ENCODE results near the gene KCNK6.
A peak's percentile ranks its signal among the peaks of the same experiment; 100 is the strongest.
"Not testable (repeated sequence)": the region's sequence is repeated elsewhere in the genome, so short reads cannot be mapped to it uniquely, and the experiment has no call there.

Gene KCNK6

DNA sequence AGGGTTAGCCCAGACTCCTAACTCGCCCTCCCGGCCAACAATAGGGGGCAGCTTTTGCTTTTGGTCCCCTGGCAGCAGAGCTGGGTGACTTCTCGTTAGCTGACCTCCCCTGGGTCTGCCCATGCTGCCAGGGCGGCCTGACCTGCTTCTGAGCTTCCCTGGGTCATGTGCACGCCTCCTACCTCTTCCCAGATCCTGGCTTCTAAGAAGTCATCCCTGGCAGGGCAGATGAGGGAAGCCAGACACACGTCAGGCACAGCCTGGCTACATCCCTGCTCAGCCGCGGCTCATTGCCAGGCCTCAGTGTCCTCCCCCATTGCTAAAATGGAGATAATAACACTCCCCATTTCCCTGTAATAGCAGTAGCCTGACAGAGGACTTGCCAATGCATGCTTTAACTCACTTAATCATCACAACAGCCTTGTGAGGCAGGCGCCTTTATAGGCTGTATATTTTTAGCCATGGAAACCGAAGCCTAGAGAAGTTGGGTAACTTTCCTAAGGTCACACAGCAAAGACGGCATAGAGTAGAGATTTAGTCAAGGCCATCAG is 2.1 kb downstream of the KCNK6 start:
- DNase-seq (ENCODE audit: extremely low read depth in 1 of 2, low read depth in 1 of 2): no peak

GRCh38 chr19:38323291-38323690 is 3.6 kb downstream of the KCNK6 start:
- DNase-seq (ENCODE audit: extremely low read depth in 1 of 2, low read depth in 1 of 2): no peak

GRCh38 chr19:38324431-38324830 is 4.8 kb downstream of the KCNK6 start:
- no peak for DNase-seq (ENCODE audit: extremely low read depth in 1 of 2, low read depth in 1 of 2)

GRCh38 chr19:38326591-38326990 is 6.9 kb downstream of the KCNK6 start:
- no peak for DNase-seq (ENCODE audit: extremely low read depth in 1 of 2, low read depth in 1 of 2)

- DNase-seq (ENCODE audit: extremely low read depth in 1 of 2, low read depth in 1 of 2): no peak
Observed at GRCh38 chr19:38329651-38330050, 10.0 kb downstream of the KCNK6 start.

DNA sequence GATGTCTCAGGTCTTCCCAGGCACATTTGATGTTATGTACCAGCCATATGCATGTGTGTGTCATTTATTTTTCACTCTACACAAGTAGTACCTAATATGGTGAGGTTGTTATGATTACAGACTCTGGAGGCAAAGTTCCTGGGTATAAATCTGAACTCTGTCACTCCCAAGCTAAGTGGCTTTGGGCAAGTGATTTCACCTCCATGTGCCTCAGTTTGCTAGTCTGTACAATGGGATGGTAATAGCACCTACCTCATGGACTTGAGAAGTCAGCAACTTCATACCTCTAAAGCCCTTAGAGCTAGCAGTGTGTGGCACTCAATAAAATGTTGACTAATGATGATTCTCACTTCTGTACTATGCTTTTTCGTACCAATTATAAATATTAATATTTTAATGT is 12.1 kb downstream of the KCNK6 start:
- DNase-seq (ENCODE audit: extremely low read depth in 1 of 2, low read depth in 1 of 2): no peak

- no peak for DNase-seq (ENCODE audit: extremely low read depth in 1 of 2, low read depth in 1 of 2)
Observed at GRCh38 chr19:38333245-38333644, 13.6 kb downstream of the KCNK6 start.

GRCh38 chr19:38335949-38336637 is 16.4 kb downstream of the KCNK6 start:
- peak; percentile 84 to 86 for DNase-seq (ENCODE audit: extremely low read depth in 1 of 2, low read depth in 1 of 2)

DNA sequence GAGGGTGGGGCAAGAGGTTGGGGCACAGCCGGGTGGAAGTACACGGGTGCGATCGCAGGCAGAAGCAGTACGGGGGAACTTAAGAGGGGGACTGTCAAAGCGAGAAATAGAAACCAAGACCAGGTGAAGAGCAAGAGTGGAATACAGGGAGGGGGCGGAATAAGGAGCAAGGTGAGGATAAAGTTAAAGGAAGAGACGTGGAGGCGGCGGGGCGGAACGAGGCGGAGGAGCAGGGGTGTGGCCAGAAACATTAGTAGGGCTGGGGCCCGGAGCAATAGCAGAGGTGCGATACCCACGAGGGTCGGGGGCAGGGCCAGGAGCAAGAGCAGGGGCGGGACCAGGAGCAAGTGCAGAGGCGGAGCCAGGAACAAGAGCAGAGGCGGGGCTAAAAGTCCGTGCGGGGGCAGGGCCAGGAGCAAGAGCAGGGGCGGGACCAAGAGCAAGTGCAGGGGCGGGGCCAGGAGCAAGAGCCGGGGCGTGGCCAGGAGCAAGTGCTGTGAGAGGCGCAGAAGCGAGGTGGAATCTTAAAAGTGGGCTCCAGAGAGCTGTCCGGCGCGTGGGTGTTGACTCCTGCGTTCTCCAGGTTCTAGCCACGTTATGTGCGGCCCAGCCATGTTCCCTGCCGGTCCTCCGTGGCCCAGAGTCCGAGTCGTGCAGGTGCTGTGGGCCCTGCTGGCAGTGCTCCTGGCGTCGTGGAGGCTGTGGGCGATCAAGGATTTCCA is 17.2 kb downstream of the KCNK6 start:
- peak; percentile 88 to 89 for DNase-seq (ENCODE audit: extremely low read depth in 1 of 2, low read depth in 1 of 2)

GRCh38 chr19:38337360-38337653 is 17.7 kb downstream of the KCNK6 start:
- DNase-seq (ENCODE audit: extremely low read depth in 1 of 2, low read depth in 1 of 2): no peak

GRCh38 chr19:38339011-38339410 is 19.4 kb downstream of the KCNK6 start:
- DNase-seq (ENCODE audit: extremely low read depth in 1 of 2, low read depth in 1 of 2): not testable (repeated sequence)

GRCh38 chr19:38340927-38341326 is 21.3 kb downstream of the KCNK6 start:
- DNase-seq (ENCODE audit: extremely low read depth in 1 of 2, low read depth in 1 of 2): no peak

DNA sequence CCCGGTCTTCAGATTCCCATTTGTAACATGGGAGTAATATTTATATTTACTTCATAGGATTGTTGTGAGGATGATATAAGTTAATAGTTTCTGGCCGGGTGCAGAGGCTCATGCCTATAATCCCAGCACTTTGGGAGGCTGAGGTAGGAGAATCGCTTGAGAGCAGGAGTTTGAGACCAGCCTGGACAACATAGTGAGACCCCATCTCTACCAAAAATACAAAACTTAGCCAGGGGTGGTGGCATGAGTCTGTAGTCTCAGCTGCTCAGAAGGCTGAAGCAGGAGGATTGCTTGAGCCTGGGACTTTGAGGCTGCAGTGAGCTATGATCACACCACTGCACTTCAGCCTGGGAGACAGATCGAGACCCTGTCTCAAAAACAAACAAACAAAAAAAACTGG is 27.2 kb downstream of the KCNK6 start:
- DNase-seq (ENCODE audit: extremely low read depth in 1 of 2, low read depth in 1 of 2): no peak

GRCh38 chr19:38350883-38351282 is 31.2 kb downstream of the KCNK6 start:
- DNase-seq (ENCODE audit: extremely low read depth in 1 of 2, low read depth in 1 of 2): no peak

DNA sequence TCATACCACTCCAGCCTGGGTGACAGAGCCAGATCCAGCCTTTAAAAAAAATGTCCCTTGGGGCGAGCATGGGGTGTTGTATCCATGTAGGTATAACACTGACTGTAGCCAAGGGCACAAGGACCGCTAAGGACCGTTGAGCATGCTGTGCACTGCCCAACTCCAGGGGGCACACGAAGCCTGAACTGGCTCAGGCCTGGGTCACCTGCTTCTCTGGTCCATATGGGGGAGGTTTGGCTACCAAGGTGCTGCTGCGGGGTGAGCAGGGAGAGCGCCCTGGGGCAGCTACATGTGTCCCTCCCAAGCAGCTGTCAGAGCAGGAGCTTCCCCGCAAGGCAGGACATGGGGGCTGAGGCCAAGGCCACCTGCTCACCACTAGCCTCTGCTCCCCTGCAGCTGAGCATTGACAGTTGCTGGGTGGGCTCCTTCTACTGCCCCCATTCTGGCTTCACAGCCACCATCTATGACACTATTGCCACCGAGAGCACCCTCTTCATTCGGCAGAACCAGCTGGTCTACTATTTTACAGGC is 32.3 kb downstream of the KCNK6 start:
- DNase-seq (ENCODE audit: extremely low read depth in 1 of 2, low read depth in 1 of 2): no peak

DNA sequence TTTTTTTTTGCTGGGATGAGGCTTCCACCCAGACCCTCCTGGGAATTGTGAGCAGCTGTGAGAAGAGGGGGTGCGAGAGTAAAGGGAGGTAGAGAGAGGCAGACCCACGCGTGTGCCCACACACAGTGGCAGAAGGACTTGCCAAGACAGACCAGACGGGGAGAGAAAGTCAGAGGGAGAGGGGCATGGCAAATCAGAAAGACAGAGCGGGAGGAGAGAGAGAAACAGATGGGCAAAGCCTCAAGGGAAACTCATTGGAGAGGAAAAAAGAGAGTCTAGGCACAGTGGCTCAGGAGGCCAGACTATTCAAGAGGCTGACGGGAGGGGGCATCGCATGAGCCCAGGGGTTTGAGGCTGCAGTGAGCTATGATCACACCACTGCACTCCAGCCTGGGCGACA is 33.0 kb downstream of the KCNK6 start:
- no peak for DNase-seq (ENCODE audit: extremely low read depth in 1 of 2, low read depth in 1 of 2)

DNA sequence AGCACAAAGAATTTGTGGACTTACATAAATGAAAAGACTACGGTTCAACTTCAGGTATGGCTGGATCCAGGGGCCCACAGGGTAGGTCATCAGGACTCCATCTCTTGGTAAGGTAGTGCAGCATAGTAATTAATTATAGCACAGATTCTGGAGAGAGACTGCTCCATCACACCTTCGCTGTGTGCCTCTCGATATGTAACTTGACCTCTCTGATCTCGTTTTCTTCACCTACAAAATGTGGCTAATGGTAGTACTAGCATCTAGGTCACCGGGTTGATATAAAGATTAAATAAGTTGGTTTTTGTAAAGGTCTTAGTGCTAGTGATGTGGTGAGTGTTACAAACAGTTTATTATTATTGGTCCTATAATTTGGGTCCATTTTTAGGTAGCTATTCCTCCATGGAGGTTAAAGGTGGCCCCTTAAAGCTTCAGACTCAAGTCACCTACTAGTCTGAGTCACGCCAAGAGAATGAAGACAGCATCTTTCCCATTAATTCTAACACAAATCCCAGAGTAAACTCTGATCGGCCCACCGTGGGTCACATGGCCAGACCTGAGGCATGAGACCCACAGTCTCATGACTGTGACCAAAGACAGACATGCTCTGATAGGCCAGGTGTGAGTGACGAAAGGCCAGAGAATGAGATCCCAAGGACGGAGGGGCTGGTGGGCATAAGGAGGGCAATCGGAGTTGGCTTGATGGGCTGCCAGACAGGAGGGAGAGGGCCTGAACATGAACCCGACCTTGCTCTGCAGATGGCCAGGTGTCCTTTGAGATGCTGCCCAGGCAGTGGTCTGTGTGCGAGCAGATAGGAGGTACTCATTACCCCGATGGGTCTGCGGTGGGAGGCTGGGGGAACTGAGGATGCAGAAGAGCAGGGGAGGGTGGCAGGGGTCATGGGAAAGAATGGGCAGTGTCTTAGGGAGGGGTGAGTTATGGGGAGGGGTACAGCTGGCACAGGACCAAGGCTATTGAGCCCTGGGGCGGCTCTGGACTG is 36.4 kb downstream of the KCNK6 start:
- DNase-seq (ENCODE audit: extremely low read depth in 1 of 2, low read depth in 1 of 2): no peak

DNA sequence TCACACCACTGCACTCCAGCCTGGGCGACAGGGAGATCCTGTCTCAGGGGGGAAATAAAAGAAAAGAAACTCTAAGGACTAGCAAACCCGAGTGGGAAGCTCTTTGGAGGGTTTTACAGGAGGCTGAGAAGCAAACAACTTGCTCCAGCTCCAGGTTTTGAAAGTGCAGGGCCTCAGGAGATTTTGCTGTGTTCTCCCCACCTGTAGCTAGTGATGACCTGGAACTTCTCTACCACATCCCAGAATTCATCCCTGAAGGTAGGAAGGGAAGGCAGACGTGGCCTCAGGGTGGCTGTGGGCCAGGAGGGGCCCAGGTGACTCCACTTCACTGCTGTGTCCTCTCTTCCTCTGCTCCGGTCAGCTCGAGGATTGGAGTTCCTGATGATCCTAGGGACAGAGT is 38.4 kb downstream of the KCNK6 start:
- no peak for DNase-seq (ENCODE audit: extremely low read depth in 1 of 2, low read depth in 1 of 2)

DNA sequence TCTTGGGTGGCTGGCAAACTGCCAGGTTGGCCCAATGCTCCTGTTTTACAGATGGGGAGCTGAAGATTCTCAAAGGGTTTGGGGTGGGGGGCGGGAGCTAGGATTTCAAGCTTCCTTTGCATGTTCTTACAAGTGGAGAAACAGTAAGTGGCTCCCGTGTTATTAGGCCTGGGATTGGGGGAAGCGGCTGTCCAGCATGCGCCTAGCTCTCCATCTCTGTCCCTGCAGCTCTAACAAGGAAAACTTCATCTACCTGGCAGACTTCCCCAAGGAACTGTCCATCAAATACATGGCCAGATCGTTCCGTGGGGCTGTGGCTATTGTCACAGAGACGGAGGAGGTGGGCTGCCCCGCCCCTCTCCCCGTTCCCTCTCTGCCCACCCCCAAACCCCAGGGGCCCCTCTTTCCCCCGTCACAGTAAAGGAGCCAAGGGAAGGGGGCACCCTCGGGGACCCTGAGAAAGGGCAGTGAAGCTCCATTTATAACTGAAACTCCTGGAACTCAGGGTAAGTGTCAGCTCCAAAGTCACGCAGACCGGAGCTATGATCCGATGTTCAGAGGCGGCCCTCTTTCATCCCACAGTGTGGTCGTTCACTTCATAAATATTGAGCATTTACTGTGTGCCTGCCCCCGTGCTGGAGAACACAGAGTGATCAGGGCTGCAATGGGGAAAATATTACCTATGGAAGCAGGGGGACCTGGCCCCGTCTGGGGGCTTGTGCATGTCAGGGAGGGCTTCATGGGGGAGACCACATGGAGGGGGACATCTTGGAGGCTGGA is 39.8 kb downstream of the KCNK6 start:
- DNase-seq (ENCODE audit: extremely low read depth in 1 of 2, low read depth in 1 of 2): no peak

- DNase-seq (ENCODE audit: extremely low read depth in 1 of 2, low read depth in 1 of 2): no peak
Observed at GRCh38 chr19:38360351-38360750, 40.7 kb downstream of the KCNK6 start.
